Panc1 (cell line): ENCODE data around the gene MUC5AC. TPM values are rescaled to one million over a fixed set of nuclear protein-coding genes. Genes with fewer than 3 reads are reported as not detected.

Experiments used
- ATAC-seq: fragments of 200-7000 bp; cut with Tn5 transposase; 2 replicates; pipeline ENCODE4 v1.9.1; 2020; ENCODE audit warnings: mild to moderate bottlenecking, moderate library complexity
- BruUV-seq: library from RNA; stranded (reverse); fragments of 400-500 nt; replicated peaks from 2 replicates; lab custom pipeline; 2021; lab: Mats Ljungman, UMichigan
- CTCF ChIA-PET: fragments of 300-600 bp; sonication (Branson Sonifier 250); formaldehyde crosslinking; loops from one replicate; lab custom pipeline; 2022; ENCODE audit warnings: antibody characterized with exemption; lab: Charles Lee
- POLR2A ChIA-PET: fragments of 300-600 bp; sonication (Branson Sonifier 250); formaldehyde crosslinking; loops from one replicate; lab custom pipeline; 2022; ENCODE audit warnings: antibody characterized with exemption; lab: Charles Lee
- DNase-seq: peaks from one replicate; pipeline ENCODE4 v3.0.0-alpha.2; 2010; ENCODE audit warnings: low read depth, low spot score
- H3K27ac ChIP-seq: 2 replicates; pipeline ENCODE4 v1.5.1; 2011; ENCODE audit warnings: mild to moderate bottlenecking, low read length, inconsistent platforms
- H3K27me3 ChIP-seq: fragments of 200-500 bp; sonication (Bioruptor generic); 2 replicates; pipeline ENCODE4 v1.6.0; 2014; ENCODE audit warnings: low read length, inconsistent platforms; ENCODE audit not compliant: control insufficient read depth, insufficient read depth
- H3K36me3 ChIP-seq: fragments of 200-500 bp; sonication (Bioruptor generic); 2 replicates; pipeline ENCODE4 v1.5.1; 2014; ENCODE audit warnings: inconsistent platforms, mild to moderate bottlenecking, low read length, moderate library complexity; ENCODE audit not compliant: control insufficient read depth, insufficient read depth
- H3K4me1 ChIP-seq: 2 replicates; pipeline ENCODE4 v1.5.1; 2011; ENCODE audit warnings: inconsistent platforms, mild to moderate bottlenecking, low read length, moderate library complexity; ENCODE audit not compliant: control insufficient read depth, insufficient read depth
- H3K4me3 ChIP-seq, 2 experiments: 2 replicates each; pipeline ENCODE4 v1.5.1; 2011 to 2012; ENCODE audit warnings: low read depth in 2 of 2, low read length in 2 of 2, mild to moderate bottlenecking in 2 of 2, inconsistent platforms in 1 of 2, moderate library complexity in 1 of 2
- H3K9me3 ChIP-seq: fragments of 200-500 bp; sonication (Bioruptor generic); 2 replicates; pipeline ENCODE4 v1.5.1; 2014; ENCODE audit warnings: low read depth, mild to moderate bottlenecking, inconsistent platforms, low read length, moderate library complexity; ENCODE audit not compliant: control insufficient read depth, insufficient read depth
- CTCF ChIP-seq: fragments of 450-650 bp; IDR thresholded peaks from 2 replicates; pipeline ENCODE4 v1.5.1; 2017; ENCODE audit warnings: mild to moderate bottlenecking
- POLR2AphosphoS5 ChIP-seq: IDR thresholded peaks from 2 replicates; pipeline ENCODE4 v1.6.1; 2012; ENCODE audit warnings: mild to moderate bottlenecking, low read depth, low read length, moderate library complexity
- REST ChIP-seq, 2 experiments: IDR thresholded peaks; 2 replicates each; pipeline ENCODE4 v1.6.1; 2011 to 2012; ENCODE audit warnings: low read depth in 2 of 2, control low read depth in 1 of 2, low read length in 1 of 2, mild to moderate bottlenecking in 1 of 2, moderate library complexity in 1 of 2; ENCODE audit not compliant: insufficient read depth in 1 of 2
- SIN3A ChIP-seq: IDR thresholded peaks from 2 replicates; pipeline ENCODE4 v1.6.1; 2012; ENCODE audit warnings: low read depth, mild to moderate bottlenecking, low read length, moderate library complexity, borderline replicate concordance; ENCODE audit not compliant: insufficient read depth
- TCF7L2 ChIP-seq: IDR thresholded peaks from 2 replicates; pipeline ENCODE4 v1.6.1; 2011; ENCODE audit warnings: mild to moderate bottlenecking, low read depth, low read length, inconsistent platforms
- in situ Hi-C: cut with HindIII; loops from 2 replicates; pipeline ENCODE4 v1.10.0; 2016; ENCODE audit warnings: low sequenced_read_pairs, low pct_unique_long_range_greater_than_20kb
- intact Hi-C: fragments of 100-400 bp; cut with micrococcal nuclease; formaldehyde crosslinking; loops from one replicate; pipeline ENCODE4 v1.10.0; 2022; ENCODE audit not compliant: unreplicated experiment
- total RNA-seq: library from RNA; stranded (reverse); gene quantifications from one replicate; pipeline ENCODE4 v1.2.1, GENCODE V29; 2021; ENCODE audit not compliant: unreplicated experiment

MUC5AC gene
- total RNA-seq, 1 experiment from 2014 or later: 0.03 TPM

GRCh38 chr11:1236316-1237127, 78.8 kb downstream of the MUC5AC start:
- no peaks in the 10 kb centered on the region for H3K9me3 ChIP-seq
- no TSS peak for BruUV-seq
- no peak for ATAC-seq
- no peaks in the 10 kb centered on the region for H3K36me3 ChIP-seq
- H3K4me1 ChIP-seq: peaks cover 6% of the 10 kb centered on the region; the same call in 1 of the 2 replicates
- no peaks in the 10 kb centered on the region; the same call in 1 of the 2 replicates for H3K27me3 ChIP-seq
- POLR2A ChIA-PET: interaction anchor here (0.6 kb wide), 1 partner anchor 562 kb away, joined by 6 read pairs; no protein-coding TSS in a partner anchor
- in situ Hi-C loops (no loop called here), intact Hi-C loops (no loop called here)
- CTCF ChIA-PET: no interaction called here
- no peak for DNase-seq
- H3K27ac ChIP-seq: no peak overlapping the region
- no peak overlapping the region for H3K4me3 ChIP-seq
- TF ChIP-seq TCF7L2 (no peak), SIN3A (no peak), CTCF (no peak), POLR2AphosphoS5 (no peak), REST (IDR thresholded peaks at IDR 0.05; ENCODE audit: insufficient read depth in 1 of 2, low read depth in 2 of 2, low read length in 1 of 2) (no peak)

- in situ Hi-C loops: no loop called here
- POLR2A ChIA-PET: no interaction called here
- DNase-seq (no peak), ATAC-seq (no peak)
- no peaks in the 10 kb centered on the region for H3K36me3 ChIP-seq
- CTCF ChIA-PET: interaction anchor here (1.7 kb wide), 1 partner anchor 10 kb away, joined by 5 read pairs; no protein-coding TSS in a partner anchor
- BruUV-seq: no TSS peak
- H3K4me1 ChIP-seq: peaks cover 6% of the 10 kb centered on the region; the same call in 1 of the 2 replicates
- H3K27ac ChIP-seq: no peak overlapping the region
- intact Hi-C loops: no loop called here
- H3K27me3 ChIP-seq: no peaks in the 10 kb centered on the region; the same call in 1 of the 2 replicates
- no peak overlapping the region for H3K4me3 ChIP-seq
- no peaks in the 10 kb centered on the region for H3K9me3 ChIP-seq
- TF ChIP-seq CTCF: no peak
- no peak for TF ChIP-seq SIN3A
- TF ChIP-seq REST (IDR thresholded peaks at IDR 0.05; ENCODE audit: insufficient read depth in 1 of 2, low read depth in 2 of 2, low read length in 1 of 2): no peak
- TF ChIP-seq POLR2AphosphoS5: no peak
- no peak for TF ChIP-seq TCF7L2
Measured at GRCh38 chr11:1237128-1237580, 79.4 kb downstream of the MUC5AC start.
